Fibroblast of lung (primary cell): ENCODE measurements around the gene FCER2. TPM values are rescaled to one million over a fixed set of nuclear protein-coding genes. Genes with fewer than 3 reads are reported as not detected.

Experiments used
- DNase-seq, 2 donors: peaks; one replicate each; pipeline versions ENCODE4 v3.0.0 to v3.0.0-alpha.2; 2010; ENCODE audit warnings: low read depth in 2 of 2
- H2AFZ ChIP-seq: 2 replicates; pipeline ENCODE4 v1.5.1; 2012; ENCODE audit warnings: low read length, control low read depth, inconsistent platforms
- H3K27ac ChIP-seq: 2 replicates; pipeline ENCODE4 v1.5.1; 2011; ENCODE audit warnings: low read length, control low read depth; ENCODE audit not compliant: insufficient read depth
- H3K27me3 ChIP-seq: 2 replicates; pipeline ENCODE4 v1.5.1; 2011; ENCODE audit warnings: mild to moderate bottlenecking, low read length; ENCODE audit not compliant: control insufficient read depth, insufficient read depth
- H3K36me3 ChIP-seq: 2 replicates; pipeline ENCODE4 v1.5.1; 2011; ENCODE audit warnings: low read length; ENCODE audit not compliant: control insufficient read depth, insufficient read depth
- H3K4me1 ChIP-seq: 2 replicates; pipeline ENCODE4 v1.5.1; 2011; ENCODE audit warnings: low read length; ENCODE audit not compliant: control insufficient read depth, insufficient read depth; ENCODE audit errors: extremely low read depth
- H3K4me2 ChIP-seq: 2 replicates; pipeline ENCODE4 v1.5.1; 2011; ENCODE audit warnings: low read length, control low read depth; ENCODE audit not compliant: insufficient read depth; ENCODE audit errors: extremely low read depth
- H3K4me3 ChIP-seq, 4 experiments: fragments of 200-600 bp in 1 of 4; sonication (generic) in 1 of 4; replicated peaks in 1 of 4; 2 replicates each; pipeline ENCODE4 v1.5.1; 2011 to 2016; ENCODE audit warnings: low read length in 4 of 4, low read depth in 3 of 4, mild to moderate bottlenecking in 3 of 4, control low read depth in 2 of 4, inconsistent platforms in 1 of 4, mixed read lengths in 1 of 4; ENCODE audit not compliant: insufficient read depth in 1 of 4; ENCODE audit errors: control extremely low read depth in 1 of 4
- H3K79me2 ChIP-seq: 2 replicates; pipeline ENCODE4 v1.5.1; 2012; ENCODE audit warnings: mild to moderate bottlenecking, low read length, inconsistent platforms; ENCODE audit not compliant: control insufficient read depth, insufficient read depth
- H3K9ac ChIP-seq: 2 replicates; pipeline ENCODE4 v1.5.1; 2011; ENCODE audit warnings: mild to moderate bottlenecking, low read length, control low read depth; ENCODE audit not compliant: insufficient read depth
- H3K9me3 ChIP-seq: 2 replicates; pipeline ENCODE4 v1.5.1; 2012; ENCODE audit warnings: low read depth, low read length; ENCODE audit not compliant: control insufficient read depth, insufficient read depth
- H4K20me1 ChIP-seq: 2 replicates; pipeline ENCODE4 v1.5.1; 2011; ENCODE audit warnings: low read length; ENCODE audit not compliant: control insufficient read depth, insufficient read depth; ENCODE audit errors: extremely low read depth
- CTCF ChIP-seq, 2 donors: IDR thresholded peaks in 1 of 2; conservative IDR thresholded peaks in 1 of 2; 1 replicate in 1 of 2; 2 replicates in 1 of 2; pipeline ENCODE4 v1.5.1; 2011 to 2012; ENCODE audit warnings: low read length in 2 of 2, control low read depth in 1 of 2, inconsistent platforms in 1 of 2, low read depth in 1 of 2, mild to moderate bottlenecking in 1 of 2
- EZH2 ChIP-seq: IDR thresholded peaks from 2 replicates; pipeline ENCODE4 v1.5.1; 2012; ENCODE audit warnings: low read length, control low read depth, mild to moderate bottlenecking; ENCODE audit errors: missing control alignments
- polyA plus RNA-seq, 2 donors: library from polyadenylated mRNA; depleted of rRNA in 1 of 2; stranded (reverse) in 1 of 2; unstranded in 1 of 2; fragments of >200 nt; gene quantifications; 2 replicates each; pipeline ENCODE4 v1.2.1, GENCODE V29; 2011 to 2012; ENCODE audit warnings: missing spikeins in 1 of 2
- total RNA-seq: library from RNA; depleted of rRNA; stranded (reverse); fragments of >200 nt; gene quantifications from 2 replicates; pipeline ENCODE4 v1.2.1, GENCODE V29; 2014

FCER2 gene
- total and polyA plus RNA-seq, 2 donors (not counting 1 experiment from before 2014, with no cell fraction given): not detected

GRCh38 chr19:7643031-7643415, 58.9 kb downstream of the FCER2 start:
- no peak overlapping the region for H3K27ac ChIP-seq
- H3K4me3 ChIP-seq: no peak overlapping the region
- H3K27me3 ChIP-seq: no peaks in the 10 kb centered on the region
- no peaks in the 10 kb centered on the region for H3K79me2 ChIP-seq
- H2AFZ ChIP-seq: no peak overlapping the region
- no peaks in the 10 kb centered on the region for H3K9me3 ChIP-seq
- no peaks in the 10 kb centered on the region for H4K20me1 ChIP-seq
- H3K36me3 ChIP-seq: no peaks in the 10 kb centered on the region
- no peak for DNase-seq
- H3K9ac ChIP-seq: no peak overlapping the region
- no peak overlapping the region for H3K4me2 ChIP-seq
- no peaks in the 10 kb centered on the region for H3K4me1 ChIP-seq
- no peak for TF ChIP-seq EZH2

DNA sequence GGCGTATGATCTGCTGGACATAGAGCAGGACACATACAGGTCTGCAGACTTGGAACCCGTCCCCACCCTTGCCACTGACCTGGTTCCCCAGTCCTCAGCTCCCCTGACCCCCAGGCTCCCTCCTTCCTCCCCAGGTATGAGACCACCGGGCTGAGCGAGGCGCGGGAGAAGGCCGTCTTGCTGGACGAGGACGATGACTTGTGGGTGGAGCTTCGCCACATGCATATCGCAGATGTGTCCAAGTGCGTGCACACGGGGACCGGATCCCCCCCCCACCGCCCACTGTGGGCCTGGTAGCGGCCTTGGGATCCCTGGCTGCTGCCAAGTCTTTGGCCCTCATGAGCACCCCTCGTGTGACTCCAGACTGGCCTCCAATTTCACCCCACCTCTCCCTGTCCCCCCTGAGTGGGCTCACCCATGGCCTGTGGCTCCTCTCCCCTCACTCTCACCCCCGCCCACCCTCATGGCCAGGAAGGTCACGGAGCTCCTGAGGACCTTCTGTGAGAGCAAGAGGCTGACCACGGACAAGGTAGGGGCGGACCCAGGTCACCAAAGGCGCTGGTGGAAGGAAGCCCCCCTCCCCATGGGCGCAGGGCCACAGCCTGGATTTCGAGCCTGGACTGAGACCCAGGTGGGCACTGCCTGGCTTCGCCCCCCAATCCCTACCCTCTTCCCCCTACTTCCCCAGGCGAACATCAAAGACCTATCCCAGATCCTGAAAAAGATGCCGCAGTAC, 59.5 kb downstream of the FCER2 start:
- no peak overlapping the region for H3K27ac ChIP-seq
- H4K20me1 ChIP-seq: no peaks in the 10 kb centered on the region
- H3K9me3 ChIP-seq: no peaks in the 10 kb centered on the region
- no peak overlapping the region for H2AFZ ChIP-seq
- no peak overlapping the region for H3K4me3 ChIP-seq
- no peak for TF ChIP-seq EZH2
- TF ChIP-seq CTCF (conservative IDR thresholded peaks at IDR 0.05 in 1 of 2, IDR thresholded peaks at IDR 0.05 in 1 of 2; ENCODE audit: low read depth in 1 of 2, low read length in 2 of 2): no peak
- H3K4me2 ChIP-seq: no peak overlapping the region
- H3K4me1 ChIP-seq: no peaks in the 10 kb centered on the region
- H3K36me3 ChIP-seq: no peaks in the 10 kb centered on the region
- no peaks in the 10 kb centered on the region for H3K79me2 ChIP-seq
- no peak overlapping the region for H3K9ac ChIP-seq
- no peaks in the 10 kb centered on the region for H3K27me3 ChIP-seq
- no peak for DNase-seq

DNA sequence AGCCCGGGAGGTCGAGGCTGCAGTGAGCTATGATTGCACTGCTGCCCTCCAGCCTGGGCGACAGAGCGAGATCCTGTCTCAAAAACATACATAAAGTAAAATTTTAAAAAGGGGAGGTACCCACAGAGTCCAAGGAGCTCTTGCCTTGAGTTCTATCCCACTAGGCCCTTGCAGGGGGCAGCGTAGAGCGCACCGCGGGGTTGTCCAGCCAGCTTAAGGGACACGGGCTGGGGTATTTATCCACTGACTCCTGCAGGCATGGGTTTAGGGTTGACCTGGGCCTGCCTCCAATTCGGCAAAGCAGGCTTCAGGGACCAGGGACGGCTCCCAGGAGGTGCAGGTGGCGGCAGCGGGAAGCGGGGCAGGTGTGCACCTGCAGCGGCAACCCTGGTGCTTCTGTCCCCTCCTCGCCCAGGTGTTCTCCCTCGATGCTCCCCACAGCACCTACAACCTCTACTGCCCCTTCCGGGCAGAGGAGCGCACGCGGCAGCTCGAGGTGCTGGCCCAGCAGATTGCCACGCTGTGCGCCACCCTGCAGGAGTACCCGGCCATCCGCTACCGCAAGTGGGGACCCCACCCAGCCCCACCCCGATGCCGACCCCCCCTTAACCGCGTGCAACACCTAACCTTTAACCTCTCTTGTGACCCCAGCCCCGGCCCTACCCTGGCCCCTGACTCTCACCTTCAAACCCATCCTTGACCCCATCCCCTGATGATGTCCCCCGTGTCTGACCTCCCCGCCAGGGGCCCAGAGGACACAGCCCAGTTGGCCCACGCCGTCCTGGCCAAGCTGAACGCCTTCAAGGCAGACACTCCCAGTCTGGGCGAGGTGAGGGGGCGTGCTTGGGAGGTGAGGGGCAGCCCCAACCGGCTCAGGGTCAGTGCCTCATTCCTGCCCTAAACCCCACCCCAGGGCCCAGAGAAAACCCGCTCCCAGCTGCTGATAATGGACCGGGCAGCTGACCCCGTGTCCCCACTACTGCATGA, 60.3 kb downstream of the FCER2 start:
- no peaks in the 10 kb centered on the region for H4K20me1 ChIP-seq
- H3K4me1 ChIP-seq: no peaks in the 10 kb centered on the region
- no peaks in the 10 kb centered on the region for H3K36me3 ChIP-seq
- H3K4me2 ChIP-seq: no peak overlapping the region
- DNase-seq: no peak
- TF ChIP-seq EZH2 (no peak), CTCF (conservative IDR thresholded peaks at IDR 0.05 in 1 of 2, IDR thresholded peaks at IDR 0.05 in 1 of 2; ENCODE audit: low read depth in 1 of 2, low read length in 2 of 2) (no peak)
- H3K9me3 ChIP-seq: no peaks in the 10 kb centered on the region
- H2AFZ ChIP-seq: no peak overlapping the region
- H3K79me2 ChIP-seq: no peaks in the 10 kb centered on the region
- no peak overlapping the region for H3K27ac ChIP-seq
- peaks cover 2% of the 10 kb centered on the region for H3K27me3 ChIP-seq
- no peak overlapping the region for H3K9ac ChIP-seq
- H3K4me3 ChIP-seq: no peak overlapping the region
